Measurements from ENCODE around the gene NUTM2G.
"Not testable (repeated sequence)": the region's sequence is repeated elsewhere in the genome, so short reads cannot be mapped to it uniquely, and the experiment has no call there.

NUTM2G gene

GRCh38 chr9:96967591-96967990 lies 38.9 kb downstream of the NUTM2G start:
- not testable (repeated sequence) for H3K27me3 Mint-ChIP-seq (ENCODE audit: low read depth, poor library complexity); H3K9me3 Mint-ChIP-seq
- peak overlapping the region; percentile 83 for H3K27ac Mint-ChIP-seq

GRCh38 chr9:96972552-96972951 lies 43.9 kb downstream of the NUTM2G start:
- H3K4me1 Mint-ChIP-seq; H3K4me3 Mint-ChIP-seq; DNase-seq; H3K27me3 Mint-ChIP-seq (ENCODE audit: low read depth, poor library complexity); H3K9me3 Mint-ChIP-seq: not testable (repeated sequence)
- Mint-ChIP-seq H3K27ac (peak overlapping the region; percentile 7), H3K36me3 (ENCODE audit: low read depth) (peaks cover 47% of the 10 kb centered on the region)

More at GRCh38 chr9:96967591-96967990, 38.9 kb downstream of the NUTM2G start:
- peaks cover 47% of the 10 kb centered on the region for H3K36me3 Mint-ChIP-seq (ENCODE audit: low read depth)
- H3K4me3 Mint-ChIP-seq, H3K4me1 Mint-ChIP-seq, DNase-seq: not testable (repeated sequence)

- not testable (repeated sequence) for H3K27me3 Mint-ChIP-seq (ENCODE audit: low read depth, poor library complexity); H3K27ac Mint-ChIP-seq; H3K4me1 Mint-ChIP-seq; H3K4me3 Mint-ChIP-seq; H3K9me3 Mint-ChIP-seq; DNase-seq
- H3K36me3 Mint-ChIP-seq (ENCODE audit: low read depth) = peaks cover 40% of the 10 kb centered on the region
Measured at GRCh38 chr9:96974037-96974436, 45.4 kb downstream of the NUTM2G start.

- Mint-ChIP-seq H3K36me3 (ENCODE audit: low read depth) (peaks cover 16% of the 10 kb centered on the region), H3K27ac (peak overlapping the region; percentile 67)
- not testable (repeated sequence) for DNase-seq; H3K4me1 Mint-ChIP-seq; H3K4me3 Mint-ChIP-seq; H3K27me3 Mint-ChIP-seq (ENCODE audit: low read depth, poor library complexity); H3K9me3 Mint-ChIP-seq
Measured at GRCh38 chr9:96983496-96984122, 55.0 kb downstream of the NUTM2G start.

- DNase-seq; H3K9me3 Mint-ChIP-seq; H3K4me3 Mint-ChIP-seq; H3K4me1 Mint-ChIP-seq; H3K27ac Mint-ChIP-seq; H3K27me3 Mint-ChIP-seq (ENCODE audit: low read depth, poor library complexity): not testable (repeated sequence)
- peaks cover 16% of the 10 kb centered on the region for H3K36me3 Mint-ChIP-seq (ENCODE audit: low read depth)
Measured at GRCh38 chr9:96984139-96984538, 55.5 kb downstream of the NUTM2G start.

GRCh38 chr9:96984887-96985286 lies 56.2 kb downstream of the NUTM2G start:
- peaks cover 10% of the 10 kb centered on the region for H3K9me3 Mint-ChIP-seq
- H3K4me1 Mint-ChIP-seq; DNase-seq; H3K27me3 Mint-ChIP-seq (ENCODE audit: low read depth, poor library complexity); H3K4me3 Mint-ChIP-seq; H3K27ac Mint-ChIP-seq: not testable (repeated sequence)
- H3K36me3 Mint-ChIP-seq (ENCODE audit: low read depth) = peaks cover 19% of the 10 kb centered on the region

All from nephron progenitor cell (in vitro differentiated cells).